Muscle layer of colon (tissue), 2 donors: Measurements from ENCODE around the gene MPZL1.

ENCODE experiments used
- H3K27ac ChIP-seq: one replicate; pipeline ENCODE4 v1.7.0; 2013; ENCODE audit warnings: low read depth, mild to moderate bottlenecking, low read length, moderate library complexity
- H3K27me3 ChIP-seq, 2 donors: one replicate each; pipeline ENCODE4 v1.7.0; 2013; ENCODE audit warnings: low read length in 2 of 2, mild to moderate bottlenecking in 2 of 2; ENCODE audit not compliant: insufficient read depth in 2 of 2, control insufficient read depth in 1 of 2
- H3K36me3 ChIP-seq: one replicate; pipeline ENCODE4 v1.7.0; 2013; ENCODE audit warnings: mild to moderate bottlenecking, low read length; ENCODE audit not compliant: insufficient read depth
- H3K4me1 ChIP-seq: one replicate; pipeline ENCODE4 v1.7.0; 2013; ENCODE audit warnings: mild to moderate bottlenecking, low read length; ENCODE audit not compliant: insufficient read depth
- H3K4me3 ChIP-seq, 2 donors: one replicate each; pipeline ENCODE4 v1.7.0; 2013; ENCODE audit warnings: low read length in 2 of 2, low read depth in 1 of 2, mild to moderate bottlenecking in 1 of 2, moderate library complexity in 1 of 2
- H3K9ac ChIP-seq: one replicate; pipeline ENCODE4 v1.7.0; 2013; ENCODE audit warnings: low read length
- H3K9me3 ChIP-seq: one replicate; pipeline ENCODE4 v1.7.0; 2013; ENCODE audit warnings: mild to moderate bottlenecking, low read length
- donor health status: abdominal sarcoma.
- donor health status: Adenocarcinoma of cecum.

MPZL1 gene

DNA sequence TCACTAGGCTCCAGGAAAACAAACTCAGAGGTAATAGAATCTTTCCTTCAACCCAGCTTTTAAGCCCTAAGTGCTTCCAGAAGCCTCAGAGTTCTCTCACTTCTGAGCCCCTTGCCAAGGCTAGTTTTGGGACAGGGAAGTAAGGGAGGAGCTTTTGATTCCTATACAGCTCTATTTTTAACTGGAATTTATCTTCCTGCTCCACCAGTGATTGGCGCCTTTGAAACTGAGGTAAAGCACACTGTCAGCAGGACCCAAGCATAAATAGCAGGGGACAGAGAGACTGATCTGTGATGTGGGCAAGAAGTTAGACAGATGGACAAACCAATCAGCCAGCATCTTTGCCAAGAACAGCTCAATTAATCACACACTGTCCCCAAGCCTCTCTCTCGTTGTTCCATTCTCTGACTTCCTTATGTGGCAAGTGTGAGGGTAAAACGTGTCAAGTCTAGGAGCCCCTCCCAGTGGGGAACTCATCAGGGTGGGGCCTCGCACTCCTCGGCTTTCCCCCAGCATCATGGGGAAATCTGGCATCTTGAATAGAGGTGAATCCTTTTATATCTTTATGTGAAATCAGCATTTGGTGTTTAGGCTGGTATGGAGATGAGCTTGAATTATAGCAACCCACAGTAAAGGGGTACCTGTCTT, 40.2 kb upstream of the MPZL1 start:
- H3K27me3 ChIP-seq = no peaks in the 10 kb centered on the region
- no peak overlapping the region for H3K27ac ChIP-seq
- no peak overlapping the region for H3K9ac ChIP-seq
- H3K36me3 ChIP-seq = no peaks in the 10 kb centered on the region
- peaks cover 50% of the 10 kb centered on the region for H3K4me1 ChIP-seq
- no peak overlapping the region for H3K4me3 ChIP-seq
- H3K9me3 ChIP-seq = no peaks in the 10 kb centered on the region

DNA sequence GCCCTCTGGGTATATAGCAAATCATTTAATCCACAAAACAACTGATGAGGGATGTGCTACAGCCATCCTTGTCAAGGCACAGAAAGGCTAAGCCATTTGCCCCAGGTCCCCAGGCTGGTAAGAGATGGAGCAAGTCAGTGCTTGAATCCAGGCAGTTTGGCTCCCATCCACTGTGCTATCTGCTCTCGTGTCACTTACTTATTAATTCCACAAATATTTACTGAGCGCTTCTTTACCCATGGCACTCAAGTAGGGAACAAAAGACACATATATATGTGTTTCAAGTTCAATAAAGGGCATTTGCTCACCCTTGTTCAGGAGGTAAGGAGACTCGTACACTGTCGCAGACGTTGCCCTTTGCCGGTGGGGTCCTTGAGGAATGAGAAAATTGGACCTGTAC, 38.6 kb upstream of the MPZL1 start:
- H3K4me3 ChIP-seq = peak overlapping the region in 1 of 2 donors; percentile 14
- peaks cover 56% of the 10 kb centered on the region for H3K4me1 ChIP-seq
- no peaks in the 10 kb centered on the region for H3K9me3 ChIP-seq
- H3K9ac ChIP-seq = no peak overlapping the region
- no peaks in the 10 kb centered on the region for H3K36me3 ChIP-seq
- peak overlapping the region; percentile 62 for H3K27ac ChIP-seq
- H3K27me3 ChIP-seq = no peaks in the 10 kb centered on the region

GRCh38 chr1:167683641-167684502, 37.9 kb upstream of the MPZL1 start:
- H3K9ac ChIP-seq = no peak overlapping the region
- H3K27me3 ChIP-seq = no peaks in the 10 kb centered on the region
- H3K27ac ChIP-seq = peak overlapping the region; percentile 62
- H3K4me1 ChIP-seq = peaks cover 56% of the 10 kb centered on the region
- no peaks in the 10 kb centered on the region for H3K36me3 ChIP-seq
- no peaks in the 10 kb centered on the region for H3K9me3 ChIP-seq
- peak overlapping the region in 1 of 2 donors; percentile 14 for H3K4me3 ChIP-seq

- H3K4me1 ChIP-seq = peaks cover 52% of the 10 kb centered on the region
- peak overlapping the region; percentile 55 for H3K27ac ChIP-seq
- H3K4me3 ChIP-seq = no peak overlapping the region
- H3K9ac ChIP-seq = no peak overlapping the region
- H3K27me3 ChIP-seq = no peaks in the 10 kb centered on the region
- no peaks in the 10 kb centered on the region for H3K36me3 ChIP-seq
- H3K9me3 ChIP-seq = no peaks in the 10 kb centered on the region
Observed at GRCh38 chr1:167685844-167686243, 35.9 kb upstream of the MPZL1 start.

- no peak overlapping the region for H3K9ac ChIP-seq
- no peaks in the 10 kb centered on the region for H3K27me3 ChIP-seq
- peaks cover 39% of the 10 kb centered on the region for H3K4me1 ChIP-seq
- H3K36me3 ChIP-seq = no peaks in the 10 kb centered on the region
- no peak overlapping the region for H3K4me3 ChIP-seq
- no peaks in the 10 kb centered on the region for H3K9me3 ChIP-seq
- no peak overlapping the region for H3K27ac ChIP-seq
Observed at GRCh38 chr1:167687919-167688519, 33.8 kb upstream of the MPZL1 start.

- Histone ChIP-seq H3K9ac (no peak overlapping the region), H3K9me3 (no peaks in the 10 kb centered on the region), H3K27ac (no peak overlapping the region), H3K27me3 (no peaks in the 10 kb centered on the region), H3K36me3 (no peaks in the 10 kb centered on the region), H3K4me3 (no peak overlapping the region), H3K4me1 (peaks cover 26% of the 10 kb centered on the region)
Observed at GRCh38 chr1:167689567-167689920, 32.2 kb upstream of the MPZL1 start.

DNA sequence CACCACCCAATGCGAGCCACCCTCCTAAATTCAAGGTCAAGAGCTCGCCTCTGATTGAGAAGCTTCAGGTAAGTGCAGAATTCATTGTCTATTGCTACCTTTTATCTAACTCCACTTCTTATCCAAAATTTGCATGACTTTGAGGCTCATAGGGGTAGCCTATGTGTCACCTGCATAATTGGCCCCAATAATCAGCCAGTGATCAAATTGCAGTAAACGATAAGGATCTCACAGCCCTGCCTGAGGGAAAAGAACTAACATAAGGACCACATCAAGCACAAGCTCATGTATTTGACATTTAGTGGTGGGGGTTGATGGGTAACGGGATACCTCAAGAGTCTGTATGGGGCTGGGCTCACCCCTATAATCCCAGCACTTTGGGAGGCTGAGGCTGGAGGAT, 31.7 kb upstream of the MPZL1 start:
- Histone ChIP-seq H3K4me3 (no peak overlapping the region), H3K36me3 (no peaks in the 10 kb centered on the region), H3K4me1 (peaks cover 21% of the 10 kb centered on the region)

GRCh38 chr1:167693425-167694045, 28.2 kb upstream of the MPZL1 start:
- no peaks in the 10 kb centered on the region for H3K27me3 ChIP-seq
- H3K4me1 ChIP-seq = no peaks in the 10 kb centered on the region
- no peak overlapping the region for H3K27ac ChIP-seq
- no peak overlapping the region for H3K4me3 ChIP-seq
- no peak overlapping the region for H3K9ac ChIP-seq
- H3K36me3 ChIP-seq = peaks cover 7% of the 10 kb centered on the region
- no peaks in the 10 kb centered on the region for H3K9me3 ChIP-seq

More for the DNA sequence above, 31.7 kb upstream of the MPZL1 start:
- no peaks in the 10 kb centered on the region for H3K9me3 ChIP-seq
- H3K9ac ChIP-seq = no peak overlapping the region
- no peak overlapping the region for H3K27ac ChIP-seq
- H3K27me3 ChIP-seq = no peaks in the 10 kb centered on the region

- H3K9ac ChIP-seq = no peak overlapping the region
- no peak overlapping the region for H3K27ac ChIP-seq
- H3K27me3 ChIP-seq = no peaks in the 10 kb centered on the region
- no peaks in the 10 kb centered on the region for H3K9me3 ChIP-seq
- H3K4me1 ChIP-seq = no peaks in the 10 kb centered on the region
- H3K36me3 ChIP-seq = peaks cover 7% of the 10 kb centered on the region
- H3K4me3 ChIP-seq = no peak overlapping the region
Observed at GRCh38 chr1:167694691-167695090, 27.1 kb upstream of the MPZL1 start.

GRCh38 chr1:167695147-167695546, 26.6 kb upstream of the MPZL1 start:
- no peak overlapping the region for H3K27ac ChIP-seq
- H3K4me1 ChIP-seq = no peaks in the 10 kb centered on the region
- H3K9me3 ChIP-seq = no peaks in the 10 kb centered on the region
- H3K36me3 ChIP-seq = peaks cover 7% of the 10 kb centered on the region
- H3K27me3 ChIP-seq = no peaks in the 10 kb centered on the region
- no peak overlapping the region for H3K9ac ChIP-seq
- no peak overlapping the region for H3K4me3 ChIP-seq

DNA sequence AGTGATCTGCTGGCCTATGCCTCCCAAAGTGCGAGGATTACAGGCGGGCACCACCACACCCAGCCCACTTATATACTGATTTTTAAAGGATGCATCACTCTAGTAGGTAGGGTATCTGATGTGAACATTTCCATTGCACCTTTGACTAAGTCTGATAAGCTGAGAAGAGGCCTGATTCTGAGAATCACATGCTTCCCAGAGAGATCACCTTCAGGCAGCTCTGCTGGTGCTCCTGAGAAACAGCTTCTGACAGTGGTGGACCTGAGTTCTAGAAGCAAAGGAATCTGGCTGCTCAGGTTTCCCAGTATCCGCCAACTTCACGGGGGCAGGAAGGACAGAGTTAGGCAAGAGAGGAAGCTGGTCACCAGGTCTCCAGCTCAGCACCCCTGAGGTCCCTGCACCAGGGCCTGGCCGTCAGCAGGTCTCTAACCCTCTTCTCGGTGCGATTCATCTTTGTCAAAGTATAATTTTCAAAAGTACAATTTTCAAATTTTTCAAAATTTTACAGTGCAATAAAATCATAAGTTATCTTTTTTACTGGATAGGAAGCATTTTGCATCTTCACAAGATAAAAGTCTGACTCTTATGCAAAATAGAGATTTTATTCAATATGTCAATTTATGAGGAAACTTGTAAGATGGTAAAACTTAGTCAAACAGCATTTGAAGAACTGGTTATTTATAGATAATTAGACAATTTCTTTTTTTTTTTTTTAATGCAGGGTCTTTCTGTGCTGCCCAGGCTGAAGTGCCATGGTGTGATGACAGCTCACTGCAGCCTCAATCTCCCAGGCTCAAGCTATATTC, 25.8 kb upstream of the MPZL1 start:
- H3K4me1 ChIP-seq = no peaks in the 10 kb centered on the region
- H3K27me3 ChIP-seq = no peaks in the 10 kb centered on the region
- H3K9me3 ChIP-seq = no peaks in the 10 kb centered on the region
- no peak overlapping the region for H3K27ac ChIP-seq
- H3K4me3 ChIP-seq = no peak overlapping the region
- H3K9ac ChIP-seq = no peak overlapping the region
- peaks cover 7% of the 10 kb centered on the region for H3K36me3 ChIP-seq
